NB4 (cell line): ENCODE results near the gene SMYD3.

Experiments used
- DNase-seq: peaks from one replicate; pipeline ENCODE4 v3.0.0; 2010; ENCODE audit warnings: low read depth
- H3K4me3 ChIP-seq: one replicate; pipeline ENCODE4 v1.5.1; 2011; ENCODE audit warnings: mild to moderate bottlenecking, low read depth, low read length, moderate library complexity
- MYC ChIP-seq: IDR thresholded peaks from 2 replicates; pipeline ENCODE4 v1.6.1; 2011; ENCODE audit warnings: low read depth, low read length
- POLR2A ChIP-seq: IDR thresholded peaks from 2 replicates; pipeline ENCODE4 v1.6.1; 2011; ENCODE audit warnings: mild to moderate bottlenecking; ENCODE audit not compliant: insufficient read length; ENCODE audit errors: extremely low read depth
- TF ChIP-seq, protein P1 (sequence below): IDR thresholded peaks from 2 replicates; pipeline ENCODE4 v1.6.1; 2011; ENCODE audit warnings: low read depth, low read length
- TF ChIP-seq, protein P2 (sequence below): IDR thresholded peaks from one replicate; pipeline ENCODE4 v1.5.1; 2012; ENCODE audit warnings: low read depth, low read length

Gene SMYD3

DNA sequence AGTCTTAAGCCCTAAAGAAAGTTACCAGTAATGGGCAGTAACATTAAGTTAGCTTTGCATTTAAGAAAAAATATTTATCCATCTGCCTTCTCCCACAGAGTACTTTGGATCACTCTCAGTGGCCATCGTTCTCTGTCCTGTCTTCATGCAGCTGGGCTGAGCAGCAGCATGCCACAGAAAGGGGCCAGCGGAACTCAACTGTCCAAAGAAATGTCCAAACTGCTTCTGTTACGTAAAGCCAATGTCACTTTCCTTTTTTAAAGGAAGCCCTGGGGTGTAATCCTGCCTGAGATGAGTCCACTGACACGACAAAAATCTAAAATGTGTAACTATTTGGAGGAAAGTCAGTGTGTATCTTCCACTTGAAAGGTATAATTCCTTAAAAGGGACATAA is 291.6 kb downstream of the SMYD3 start:
- DNase-seq, result peak; percentile 81
- TF ChIP-seq POLR2A (no peak), MYC (no peak)
- TF ChIP-seq, protein P1, sequence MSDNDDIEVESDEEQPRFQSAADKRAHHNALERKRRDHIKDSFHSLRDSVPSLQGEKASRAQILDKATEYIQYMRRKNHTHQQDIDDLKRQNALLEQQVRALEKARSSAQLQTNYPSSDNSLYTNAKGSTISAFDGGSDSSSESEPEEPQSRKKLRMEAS, result no peak
- TF ChIP-seq, protein P2, sequence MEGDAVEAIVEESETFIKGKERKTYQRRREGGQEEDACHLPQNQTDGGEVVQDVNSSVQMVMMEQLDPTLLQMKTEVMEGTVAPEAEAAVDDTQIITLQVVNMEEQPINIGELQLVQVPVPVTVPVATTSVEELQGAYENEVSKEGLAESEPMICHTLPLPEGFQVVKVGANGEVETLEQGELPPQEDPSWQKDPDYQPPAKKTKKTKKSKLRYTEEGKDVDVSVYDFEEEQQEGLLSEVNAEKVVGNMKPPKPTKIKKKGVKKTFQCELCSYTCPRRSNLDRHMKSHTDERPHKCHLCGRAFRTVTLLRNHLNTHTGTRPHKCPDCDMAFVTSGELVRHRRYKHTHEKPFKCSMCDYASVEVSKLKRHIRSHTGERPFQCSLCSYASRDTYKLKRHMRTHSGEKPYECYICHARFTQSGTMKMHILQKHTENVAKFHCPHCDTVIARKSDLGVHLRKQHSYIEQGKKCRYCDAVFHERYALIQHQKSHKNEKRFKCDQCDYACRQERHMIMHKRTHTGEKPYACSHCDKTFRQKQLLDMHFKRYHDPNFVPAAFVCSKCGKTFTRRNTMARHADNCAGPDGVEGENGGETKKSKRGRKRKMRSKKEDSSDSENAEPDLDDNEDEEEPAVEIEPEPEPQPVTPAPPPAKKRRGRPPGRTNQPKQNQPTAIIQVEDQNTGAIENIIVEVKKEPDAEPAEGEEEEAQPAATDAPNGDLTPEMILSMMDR, result no peak
- peak overlapping the region; percentile 17 for H3K4me3 ChIP-seq

DNA sequence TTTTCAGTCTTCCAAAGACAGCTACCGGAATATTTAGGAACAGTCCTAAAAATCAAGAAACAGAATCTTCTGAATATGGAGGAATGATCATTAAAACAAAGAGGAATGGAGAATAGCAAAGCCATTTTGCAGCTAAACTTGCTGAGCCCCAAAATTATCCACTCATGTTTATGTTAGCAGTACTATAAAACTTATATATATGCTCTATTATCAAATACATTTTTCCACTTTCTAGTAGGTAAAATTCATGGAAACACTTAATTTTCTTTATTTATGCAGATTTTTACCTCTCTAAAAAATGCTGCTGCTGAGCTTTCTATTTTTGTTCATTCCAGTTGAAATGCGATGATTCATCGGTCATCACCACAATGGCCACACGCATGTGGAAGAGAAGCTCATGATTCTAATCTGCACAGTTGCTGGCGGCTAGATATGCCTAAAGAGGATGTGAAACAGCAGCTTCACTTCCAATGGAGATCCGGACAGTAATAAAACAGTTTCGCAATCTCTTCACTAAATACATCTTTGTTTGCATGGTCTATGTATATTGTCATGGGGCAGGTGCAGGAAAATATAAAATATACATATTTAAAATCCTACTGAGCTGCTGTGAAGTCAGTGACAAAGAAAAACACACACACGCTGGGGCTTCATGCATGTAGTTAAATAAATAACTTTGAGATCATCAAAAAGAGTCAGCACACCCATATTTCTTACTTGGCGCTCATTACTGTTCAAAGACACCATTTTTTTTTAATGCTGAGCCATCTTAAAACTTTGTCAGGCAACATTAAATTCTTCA is 292.2 kb downstream of the SMYD3 start:
- peak; percentile 97 for DNase-seq
- TF ChIP-seq POLR2A, result no peak
- TF ChIP-seq, protein P1, result peak; percentile 88
- TF ChIP-seq, protein P2, result no peak
- TF ChIP-seq MYC, result peak; percentile 94
- peak overlapping the region; percentile 46 for H3K4me3 ChIP-seq

DNA sequence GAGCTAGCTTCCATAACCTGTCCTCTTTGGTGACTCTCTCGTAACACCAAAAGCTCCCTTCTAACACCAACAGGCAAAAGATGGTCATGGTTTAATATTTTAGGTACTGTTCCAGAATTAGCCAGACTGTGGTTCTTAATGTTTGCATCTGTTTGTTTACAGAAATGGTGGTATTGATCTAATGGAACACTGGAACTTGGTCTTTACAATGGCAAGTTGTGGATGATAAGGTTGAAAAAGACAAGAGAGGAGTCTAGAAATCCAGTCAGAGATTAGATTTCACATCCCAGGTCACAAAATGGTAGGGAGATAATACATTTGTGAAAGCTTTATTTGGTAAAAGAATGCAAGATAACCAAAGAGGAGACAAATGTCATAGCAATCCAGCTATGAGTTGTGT is 293.1 kb downstream of the SMYD3 start:
- DNase-seq, result no peak
- TF ChIP-seq, protein P1, result no peak
- no peak for TF ChIP-seq MYC
- TF ChIP-seq, protein P2, result no peak
- TF ChIP-seq POLR2A, result no peak
- H3K4me3 ChIP-seq, result peak overlapping the region; percentile 46

DNA sequence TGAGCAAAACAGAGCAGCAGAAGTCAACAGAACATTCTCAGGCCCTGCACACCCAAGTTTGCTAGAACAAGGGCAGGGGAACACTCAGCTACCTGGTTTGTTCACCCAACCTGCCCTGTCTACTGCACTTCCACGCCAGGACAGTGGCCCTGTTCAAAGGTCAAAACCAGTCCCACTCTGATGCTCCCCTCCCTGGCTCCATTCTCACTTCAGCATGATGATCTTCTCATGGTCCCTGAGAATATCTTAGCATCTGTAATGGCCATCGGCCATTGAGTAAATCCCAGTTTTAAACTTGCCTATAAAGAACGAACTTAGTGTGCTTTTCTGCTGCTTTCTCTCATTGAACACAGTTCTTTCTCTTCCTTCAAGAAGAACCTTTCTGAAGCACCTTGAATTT is 293.6 kb downstream of the SMYD3 start:
- H3K4me3 ChIP-seq, result no peak overlapping the region
- no peak for TF ChIP-seq POLR2A
- no peak for TF ChIP-seq MYC
- TF ChIP-seq, protein P2, result no peak
- TF ChIP-seq, protein P1, result no peak
- DNase-seq, result no peak

DNA sequence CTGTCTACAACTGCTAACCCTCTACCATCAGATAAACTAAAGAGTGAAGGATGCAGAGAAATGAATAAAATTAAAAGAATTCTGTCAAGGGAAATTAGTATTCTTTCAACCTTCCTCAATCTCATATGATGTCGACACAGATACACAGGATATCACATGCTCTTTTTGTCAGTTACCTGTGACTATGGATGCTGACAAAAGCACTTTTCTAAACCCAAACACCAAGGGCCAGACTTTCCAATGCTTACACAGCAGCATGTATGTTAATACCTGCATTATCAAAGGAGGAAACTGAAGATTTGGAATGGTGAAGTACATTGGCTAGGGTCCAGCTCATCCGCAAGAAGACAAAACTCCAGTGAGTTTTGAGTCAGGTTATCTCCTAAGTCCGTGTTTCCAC is 294.0 kb downstream of the SMYD3 start:
- no peak for DNase-seq
- TF ChIP-seq MYC, result no peak
- TF ChIP-seq, protein P2, result no peak
- no peak for TF ChIP-seq POLR2A
- TF ChIP-seq, protein P1, result no peak
- H3K4me3 ChIP-seq, result no peak overlapping the region
